MCF 10A (cell line): ENCODE measurements around the gene TCEAL8. TPM values are rescaled to one million over a fixed set of nuclear protein-coding genes. Genes with fewer than 3 reads are reported as not detected.

Experiments
- BruUV-seq: library from RNA; stranded (reverse); fragments of 400-500 nt; replicated peaks from 2 replicates; lab custom pipeline; 2021; lab: Mats Ljungman, UMichigan
- CTCF ChIA-PET: fragments of 300-600 bp; sonication (Branson Sonifier 250); formaldehyde crosslinking; extraction: SDS; loops from one replicate; lab custom pipeline; 2021; ENCODE audit warnings: antibody characterized with exemption, inconsistent platforms; lab: Yijun Ruan, JAX
- POLR2A ChIA-PET: fragments of 300-600, 350-650 bp; sonication (Branson Sonifier 250); formaldehyde crosslinking; extraction: SDS; loops from one replicate; lab custom pipeline; 2020; ENCODE audit warnings: antibody characterized with exemption, inconsistent platforms; lab: Yijun Ruan, JAX
- DNase-seq: peaks from one replicate; pipeline ENCODE4 v3.0.0-alpha.2; 2018; ENCODE audit not compliant: unreplicated experiment
- H3K27ac Mint-ChIP-seq: one replicate; pipeline ENCODE4 v1.8.0; 2022; ENCODE audit warnings: mild to moderate bottlenecking, low read depth, mixed read lengths; ENCODE audit not compliant: unreplicated experiment
- H3K27me3 Mint-ChIP-seq: one replicate; pipeline ENCODE4 v1.8.0; 2022; ENCODE audit warnings: mixed read lengths; ENCODE audit not compliant: insufficient read depth, unreplicated experiment
- H3K36me3 Mint-ChIP-seq: one replicate; pipeline ENCODE4 v1.8.0; 2022; ENCODE audit warnings: mild to moderate bottlenecking, moderate library complexity, mixed read lengths; ENCODE audit not compliant: insufficient read depth, unreplicated experiment
- H3K4me1 Mint-ChIP-seq: one replicate; pipeline ENCODE4 v1.8.0; 2022; ENCODE audit warnings: mixed read lengths; ENCODE audit not compliant: insufficient read depth, unreplicated experiment
- H3K4me3 Mint-ChIP-seq: one replicate; pipeline ENCODE4 v1.8.0; 2022; ENCODE audit warnings: mild to moderate bottlenecking, moderate library complexity, mixed read lengths; ENCODE audit not compliant: unreplicated experiment
- H3K9me3 Mint-ChIP-seq: one replicate; pipeline ENCODE4 v1.8.0; 2022; ENCODE audit warnings: mixed read lengths; ENCODE audit not compliant: unreplicated experiment
- CTCF ChIP-seq: fragments of 200-600 bp; IDR thresholded peaks from one replicate; pipeline ENCODE4 v1.8.0; 2022; ENCODE audit warnings: antibody characterized with exemption, mild to moderate bottlenecking; ENCODE audit not compliant: unreplicated experiment
- intact Hi-C: fragments of 100-400 bp; cut with micrococcal nuclease; formaldehyde crosslinking; loops from 2 replicates; pipeline ENCODE4 v1.14.1; 2022
- total RNA-seq: library from RNA; stranded (reverse); gene quantifications from 2 replicates; pipeline ENCODE4 v1.2.3, GENCODE V29; 2022

TCEAL8 gene
- total RNA-seq, 1 experiment from 2014 or later: 20.2 TPM

- no peak within 1 kb of the TSS for H3K27ac Mint-ChIP-seq
- CTCF ChIA-PET: no interaction called here
- no peaks in the 10 kb centered on the region for H3K9me3 Mint-ChIP-seq
- POLR2A ChIA-PET: no interaction called here
- no peak within 1 kb of the TSS for H3K4me3 Mint-ChIP-seq
- no peak for TF ChIP-seq CTCF
- no peaks in the 10 kb centered on the region for H3K4me1 Mint-ChIP-seq
- intact Hi-C loops: no loop called here
- H3K36me3 Mint-ChIP-seq: no peaks in the 10 kb centered on the region
- no TSS peak for BruUV-seq
- peaks cover 97% of the 10 kb centered on the region for H3K27me3 Mint-ChIP-seq
- no peak for DNase-seq
These were observed 21.6 kb upstream of the TCEAL8 start, which contains the start of gene TCEAL5 for GRCh38 chrX:103276581-103277002. Gene TCEAL5 (minus strand): TSS chrX:103276750. CDS start chrX:103274563, 2,187 bp downstream.

- no peak overlapping the region for H3K4me3 Mint-ChIP-seq
These were observed 21.1 kb upstream of the TCEAL8 start for GRCh38 chrX:103275947-103276567.

GRCh38 chrX:103274284-103274683 lies 19.3 kb upstream of the TCEAL8 start:
- ChIA-PET POLR2A (no interaction called here), CTCF (no interaction called here)
- no peak overlapping the region for H3K4me3 Mint-ChIP-seq
- H3K9me3 Mint-ChIP-seq: no peaks in the 10 kb centered on the region
- DNase-seq: no peak
- BruUV-seq: no TSS peak
- no peaks in the 10 kb centered on the region for H3K36me3 Mint-ChIP-seq
- no peak overlapping the region for H3K27ac Mint-ChIP-seq
- peaks cover 100% of the 10 kb centered on the region for H3K27me3 Mint-ChIP-seq
- intact Hi-C loops: no loop called here
- no peaks in the 10 kb centered on the region for H3K4me1 Mint-ChIP-seq
- no peak for TF ChIP-seq CTCF

More at GRCh38 chrX:103275947-103276567, 21.1 kb upstream of the TCEAL8 start:
- no peaks in the 10 kb centered on the region for H3K9me3 Mint-ChIP-seq
- no peak for TF ChIP-seq CTCF
- intact Hi-C loops: no loop called here
- no peaks in the 10 kb centered on the region for H3K4me1 Mint-ChIP-seq
- POLR2A ChIA-PET: no interaction called here
- CTCF ChIA-PET: no interaction called here
- BruUV-seq: no TSS peak
- peaks cover 100% of the 10 kb centered on the region for H3K27me3 Mint-ChIP-seq
- DNase-seq: no peak
- H3K27ac Mint-ChIP-seq: no peak overlapping the region
- H3K36me3 Mint-ChIP-seq: no peaks in the 10 kb centered on the region

GRCh38 chrX:103258275-103258674 lies 3.3 kb upstream of the TCEAL8 start:
- no peak for TF ChIP-seq CTCF
- ChIA-PET POLR2A (no interaction called here), CTCF (interaction anchor here (0.6 to 1.1 kb wide), 3 partner anchors 9 to 297 kb away, joined by 3 to 4 read pairs (median 4); no protein-coding TSS in a partner anchor)
- no peak overlapping the region for H3K4me3 Mint-ChIP-seq
- H3K9me3 Mint-ChIP-seq: no peaks in the 10 kb centered on the region
- no TSS peak for BruUV-seq
- peaks cover 99% of the 10 kb centered on the region for H3K27me3 Mint-ChIP-seq
- DNase-seq: no peak
- intact Hi-C loops: loop anchor here (5.0 kb wide), 1 partner anchor 204 kb away; no protein-coding TSS in a partner anchor
- peaks cover 7% of the 10 kb centered on the region for H3K4me1 Mint-ChIP-seq
- H3K27ac Mint-ChIP-seq: no peak overlapping the region
- H3K36me3 Mint-ChIP-seq: peaks cover 6% of the 10 kb centered on the region
